ENCODE data around the gene C11orf16.

GRCh38 chr11:8907116-8907515 is 25.6 kb downstream of the C11orf16 start:
- TF ChIP-seq CTCF (IDR thresholded peaks at IDR 0.05 in 2 of 3, conservative IDR thresholded peaks at IDR 0.05 in 1 of 3; ENCODE audit: borderline replicate concordance in 1 of 3, insufficient read depth in 1 of 3, low read depth in 2 of 3, low read length in 2 of 3) = no peak
- TF ChIP-seq POLR2A (IDR thresholded peaks at IDR 0.05; ENCODE audit: borderline replicate concordance, extremely low read depth, insufficient read depth, insufficient read length) = no peak
- no peak for TF ChIP-seq FOSL1 (IDR thresholded peaks at IDR 0.05; ENCODE audit: low read depth)
- no peak for TF ChIP-seq POLR2AphosphoS5 (IDR thresholded peaks at IDR 0.05; ENCODE audit: low read depth, low read length)
- no peak for TF ChIP-seq ZBTB33 (IDR thresholded peaks at IDR 0.05; ENCODE audit: extremely low read depth, insufficient replicate concordance, low read length)
- TF ChIP-seq ZNF274 (IDR thresholded peaks at IDR 0.05; ENCODE audit: low read depth, low read length) = no peak
- TF ChIP-seq RAD21 (IDR thresholded peaks at IDR 0.05; ENCODE audit: low read depth) = no peak
